SH-SY5Y (cell line): ENCODE results near the gene FIGN.

Experiments
- GATA2 ChIP-seq: IDR thresholded peaks from 2 replicates; pipeline ENCODE4 v1.6.1; 2011; ENCODE audit warnings: mild to moderate bottlenecking, low read depth, low read length
- GATA3 ChIP-seq: IDR thresholded peaks from 2 replicates; pipeline ENCODE4 v1.6.1; 2011; ENCODE audit warnings: low read depth, mild to moderate bottlenecking, low read length, moderate library complexity

GRCh38 chr2:163697846-163698637 lies 37.8 kb downstream of the FIGN start:
- no peak for TF ChIP-seq GATA2
- no peak for TF ChIP-seq GATA3
